Sciatic nerve (tissue), 2 donors: ENCODE results near the gene FIG4. TPM values are rescaled to one million over a fixed set of nuclear protein-coding genes. Genes with fewer than 3 reads are reported as not detected.
A peak's percentile ranks its signal among the peaks of the same experiment; 100 is the strongest.
"Not testable (repeated sequence)": the region's sequence is repeated elsewhere in the genome, so short reads cannot be mapped to it uniquely, and the experiment has no call there.

Source experiments
- ATAC-seq: fragments of 200-7000 bp; cut with Tn5 transposase; one replicate; pipeline ENCODE4 v1.9.1; 2020; ENCODE audit warnings: mild to moderate bottlenecking, moderate library complexity
- DNase-seq: peaks from one replicate; pipeline ENCODE4 v3.0.0-alpha.2; 2020; ENCODE audit warnings: low spot score
- intact Hi-C: fragments of 100-400 bp; cut with DNase I; formaldehyde crosslinking; loops from one replicate; pipeline ENCODE4 v1.14.2; 2022
- total RNA-seq: library from RNA; stranded (reverse); fragmentation: NEBNext Ultra II Directional; extraction: Animal tissue kit (Norgen Biotek cat#: 25700); gene quantifications from one replicate; pipeline ENCODE4 v1.2.1, GENCODE V29; 2021
- donor health status: DM: no; HTN: no; CAD: no.
- donor health status: DM: no; HTN: no; CAD: no.

FIG4 gene
- total RNA-seq, 1 donor from 2014 or later: 22.4 TPM

DNA sequence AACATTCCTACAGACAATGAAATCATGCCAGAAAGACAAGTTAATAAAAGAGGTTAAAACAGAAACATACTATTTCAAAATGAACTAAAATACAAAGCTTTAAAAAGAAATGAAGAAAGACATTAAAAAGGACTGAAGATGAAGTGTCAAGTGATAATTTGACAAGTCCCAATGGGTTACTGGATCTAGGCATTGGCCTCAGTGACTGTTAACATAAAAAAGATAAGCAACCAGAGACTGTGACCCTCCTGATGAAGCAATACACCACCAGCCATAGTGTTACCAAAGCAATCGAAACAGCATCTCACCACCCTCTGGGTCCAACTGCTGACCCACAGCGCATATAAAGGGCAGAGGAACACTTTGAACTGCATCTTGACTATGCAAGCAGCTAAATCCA is 130.3 kb downstream of the FIG4 start:
- DNase-seq: no peak
- intact Hi-C loops: no loop called here
- no peak for ATAC-seq

DNA sequence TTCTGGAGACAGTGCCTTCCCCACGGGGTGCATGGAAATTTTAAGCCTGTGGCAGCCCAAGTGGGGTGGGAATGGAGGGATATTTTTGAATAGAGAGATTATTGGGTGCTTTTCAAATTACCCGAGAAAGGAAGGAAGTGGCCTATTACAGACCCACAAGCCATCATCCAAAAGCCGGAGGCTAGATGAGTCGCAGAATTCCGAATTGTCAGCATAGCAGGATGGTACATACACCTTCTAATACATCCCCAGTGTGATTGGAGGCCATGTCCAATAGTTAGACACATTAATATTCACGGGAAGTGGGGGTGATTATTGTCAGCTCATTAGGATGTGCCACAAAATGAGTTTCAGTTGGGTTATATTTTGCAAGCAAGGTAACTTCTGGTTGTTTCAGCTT is 133.0 kb downstream of the FIG4 start:
- ATAC-seq: no peak
- DNase-seq: no peak
- intact Hi-C loops: no loop called here

GRCh38 chr6:109826551-109826950 is 135.5 kb downstream of the FIG4 start:
- ATAC-seq (no peak), DNase-seq (no peak)
- intact Hi-C loops: no loop called here

GRCh38 chr6:109831352-109831751 is 140.3 kb downstream of the FIG4 start:
- intact Hi-C loops, ATAC-seq, DNase-seq: not testable (repeated sequence)

GRCh38 chr6:109834131-109834530 is 143.0 kb downstream of the FIG4 start:
- DNase-seq (no peak), ATAC-seq (no peak)
- intact Hi-C loops: no loop called here

GRCh38 chr6:109834595-109835437 is 143.7 kb downstream of the FIG4 start:
- intact Hi-C loops: no loop called here
- no peak for ATAC-seq
- DNase-seq: no peak

- no peak for ATAC-seq
- intact Hi-C loops: no loop called here
Measured at GRCh38 chr6:109840034-109840433, 148.9 kb downstream of the FIG4 start.

DNA sequence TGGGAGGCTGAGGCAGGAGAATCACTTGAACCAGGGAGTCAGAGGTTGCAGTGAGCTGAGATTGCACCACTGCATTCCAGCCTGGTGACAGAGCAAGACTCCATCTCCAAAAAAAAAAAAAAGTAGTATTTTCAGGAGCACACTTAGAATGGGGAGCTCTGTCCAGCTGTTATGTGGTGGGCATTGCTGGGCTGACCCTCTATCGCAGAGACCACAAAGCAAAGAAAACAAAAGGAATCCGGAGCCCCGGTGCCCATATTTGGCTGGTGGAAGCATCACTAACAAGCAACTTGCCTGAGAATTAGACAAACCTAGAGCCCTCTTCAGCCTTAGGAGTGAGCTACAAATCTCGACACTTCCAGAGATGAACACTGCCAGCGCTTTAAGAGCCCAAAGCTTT is 149.7 kb downstream of the FIG4 start:
- intact Hi-C loops: no loop called here
- DNase-seq (no peak), ATAC-seq (no peak)

More at GRCh38 chr6:109840034-109840433, 148.9 kb downstream of the FIG4 start:
- no peak for DNase-seq

DNA sequence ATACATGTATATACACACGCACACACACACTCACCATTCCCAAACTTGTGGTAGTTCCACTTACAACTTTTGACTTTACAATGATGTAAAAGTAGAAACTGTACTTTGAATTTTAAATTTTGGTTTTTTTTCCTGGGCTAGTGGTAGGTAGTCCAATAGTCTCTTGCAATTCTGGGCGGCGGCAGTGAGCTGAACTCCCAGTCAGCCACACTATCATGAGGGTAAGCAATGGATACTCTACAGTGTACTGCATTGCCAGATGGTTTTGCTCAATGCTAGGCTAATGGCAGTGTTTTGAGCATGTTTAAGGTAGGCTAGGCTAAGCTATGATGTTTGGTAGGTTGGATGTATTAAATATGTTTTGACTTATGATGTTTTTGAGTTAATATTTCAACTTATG is 150.8 kb downstream of the FIG4 start:
- intact Hi-C loops: no loop called here
- DNase-seq: no peak
- ATAC-seq: no peak

DNA sequence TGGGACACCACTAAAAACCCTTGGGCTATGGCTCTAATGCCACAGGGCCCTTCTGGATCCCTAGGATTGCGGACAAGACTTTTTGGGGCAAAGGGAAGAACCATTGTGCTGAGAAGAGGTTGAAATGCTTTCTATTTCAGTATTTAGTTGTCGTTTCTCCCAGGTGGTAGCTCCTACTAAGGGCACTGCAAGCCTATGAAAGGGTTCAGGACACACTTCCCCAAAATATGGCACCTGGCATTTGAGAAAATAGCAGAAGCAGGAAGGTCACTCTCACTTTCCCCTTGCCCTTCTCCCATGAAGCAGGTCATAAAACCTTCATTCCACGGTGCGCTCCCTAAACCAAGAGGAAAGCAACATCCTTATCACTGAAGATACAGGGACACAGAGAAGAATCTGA is 161.6 kb downstream of the FIG4 start:
- no peak for ATAC-seq
- no peak for DNase-seq
- intact Hi-C loops: no loop called here

GRCh38 chr6:109853426-109853825 is 162.3 kb downstream of the FIG4 start:
- intact Hi-C loops: no loop called here

DNA sequence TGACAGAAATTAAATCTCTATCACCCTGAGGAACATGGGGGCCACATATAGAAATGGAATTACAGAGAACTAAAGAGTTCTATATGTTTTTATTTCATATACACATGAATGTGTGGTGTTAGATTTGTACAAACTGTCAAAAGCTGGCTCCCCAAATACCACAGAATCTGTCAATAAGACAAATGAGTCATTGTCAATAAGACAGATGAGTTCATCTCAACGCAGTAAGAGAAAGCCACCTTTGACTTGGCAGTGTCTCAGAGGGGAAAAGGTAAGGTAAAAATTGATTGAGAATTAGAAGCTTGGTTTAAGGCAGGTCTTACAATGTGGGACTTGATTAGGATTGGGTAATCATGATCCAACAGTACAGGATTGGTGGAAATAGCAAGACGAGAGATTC is 162.9 kb downstream of the FIG4 start:
- intact Hi-C loops: no loop called here
- ATAC-seq (no peak), DNase-seq (no peak)

More at GRCh38 chr6:109853426-109853825, 162.3 kb downstream of the FIG4 start:
- no peak for ATAC-seq
- DNase-seq: no peak

DNA sequence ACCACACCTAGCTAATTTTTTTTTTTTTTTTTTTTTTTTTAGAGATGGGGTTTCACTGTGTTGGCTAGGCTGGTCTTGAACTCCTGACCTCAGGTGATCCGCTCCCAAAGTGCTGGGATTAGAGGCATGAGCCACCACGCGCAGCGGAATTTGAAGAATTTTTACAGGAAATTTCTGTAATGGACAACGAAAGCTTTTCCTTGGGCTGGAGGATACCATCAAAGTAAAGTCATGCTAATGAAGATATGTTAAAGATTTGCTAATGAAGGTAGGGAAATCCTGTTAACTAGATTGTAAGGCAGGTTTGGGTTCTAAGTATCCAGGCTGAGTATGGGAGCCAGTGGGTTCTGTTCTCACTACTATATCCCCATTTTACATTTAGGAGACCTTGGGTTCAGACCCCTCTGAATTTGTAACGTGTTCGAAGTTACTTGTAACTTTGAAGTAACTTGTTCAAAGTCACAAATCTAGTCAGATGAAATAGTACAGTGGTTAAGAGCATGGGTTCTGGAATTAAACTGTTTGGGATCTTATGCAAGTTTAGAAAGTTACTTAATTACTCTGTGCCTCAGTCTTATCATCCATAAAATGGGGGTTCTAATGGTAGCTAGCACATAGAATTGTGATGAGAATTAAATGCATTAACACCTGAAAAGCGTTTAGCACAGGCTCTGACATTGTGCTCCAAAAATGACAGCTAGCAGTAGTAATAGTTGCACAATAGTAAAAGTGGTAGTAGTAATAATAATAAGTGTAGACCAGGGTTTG is 163.6 kb downstream of the FIG4 start:
- ATAC-seq: no peak
- DNase-seq: no peak
- intact Hi-C loops: no loop called here

GRCh38 chr6:109855476-109856040 is 164.5 kb downstream of the FIG4 start:
- DNase-seq, intact Hi-C loops, ATAC-seq: not testable (repeated sequence)

DNA sequence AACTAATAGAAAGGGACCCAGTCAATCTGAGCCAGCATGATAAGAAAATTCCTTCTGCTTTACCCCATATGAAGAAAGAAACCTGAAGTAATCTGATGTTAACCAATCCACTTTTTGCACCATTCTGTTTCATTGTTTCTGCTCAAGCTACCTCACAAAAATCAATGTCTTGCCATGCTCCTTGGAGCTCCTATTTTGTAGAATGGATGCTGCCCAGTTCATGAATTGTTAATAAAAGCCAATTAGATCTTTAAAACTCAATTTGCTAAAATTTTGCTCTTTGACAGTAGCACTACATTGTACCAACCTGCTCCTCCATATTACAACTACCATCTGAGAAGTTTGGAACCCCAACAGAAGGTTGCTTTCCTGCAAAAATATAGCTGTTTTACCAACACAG is 170.8 kb downstream of the FIG4 start:
- intact Hi-C loops: no loop called here
- DNase-seq (no peak), ATAC-seq (no peak)

GRCh38 chr6:109864050-109864449 is 173.0 kb downstream of the FIG4 start:
- no peak for ATAC-seq
- intact Hi-C loops: no loop called here
- DNase-seq: no peak

- intact Hi-C loops: no loop called here
- no peak for ATAC-seq
Measured at GRCh38 chr6:109865968-109866367, 174.9 kb downstream of the FIG4 start.

DNA sequence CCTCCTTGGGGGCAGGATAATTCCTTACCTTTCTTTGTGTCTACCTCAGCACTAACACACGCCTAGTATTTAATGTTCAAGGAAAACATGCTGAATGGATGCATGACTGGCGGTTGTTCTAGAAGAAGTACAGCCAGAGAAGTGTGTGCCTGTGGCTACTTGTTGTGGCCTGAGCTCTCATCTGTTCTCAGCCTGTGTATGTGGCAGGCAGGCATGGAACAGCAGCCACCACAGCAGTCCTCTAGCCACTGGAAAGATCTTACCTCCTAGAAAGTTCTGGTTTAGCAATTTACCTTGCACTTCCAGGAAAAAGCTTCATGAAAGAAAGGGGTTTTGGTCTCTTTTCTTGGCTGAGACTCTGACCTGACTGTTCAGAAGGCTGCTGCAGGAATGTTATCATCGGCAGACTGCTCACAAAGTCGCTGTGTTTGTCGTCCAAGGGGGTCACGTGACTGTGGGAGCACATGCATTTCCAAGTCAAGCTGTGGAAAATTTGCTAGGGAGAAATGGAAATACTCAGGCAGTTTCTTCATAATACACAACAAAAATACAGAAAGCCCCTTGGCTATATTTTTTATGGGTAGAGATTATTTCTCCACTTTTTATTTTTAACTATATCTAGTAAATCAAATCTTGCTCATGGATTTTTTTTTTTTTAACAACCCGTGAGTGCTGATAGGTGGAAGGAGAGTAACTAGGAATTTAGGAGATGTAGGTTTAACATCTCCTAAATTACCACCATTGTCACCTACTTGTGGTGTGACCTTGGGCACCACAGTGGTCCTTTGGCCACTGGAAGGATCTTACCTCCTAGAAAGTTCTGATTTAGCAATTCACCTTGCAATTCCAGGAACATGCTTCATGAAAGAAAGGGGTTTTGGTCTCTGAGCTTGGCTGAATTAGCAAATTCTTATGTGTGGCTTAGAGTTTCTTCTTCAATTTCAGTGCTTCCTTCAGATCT is 176.2 kb downstream of the FIG4 start:
- DNase-seq (peak; percentile 80), ATAC-seq (peak; percentile 81)
- intact Hi-C loops: no loop called here

More at GRCh38 chr6:109865968-109866367, 174.9 kb downstream of the FIG4 start:
- DNase-seq: no peak

GRCh38 chr6:109867970-109868358 is 176.9 kb downstream of the FIG4 start:
- intact Hi-C loops: no loop called here
- ATAC-seq (peak; percentile 39), DNase-seq (no peak)
